GM12892 (cell line): Measurements from ENCODE around the gene IL1RN.

Source experiments
- DNase-seq: peaks from one replicate; pipeline ENCODE4 v3.0.0; 2011; ENCODE audit not compliant: insufficient read length
- FAIRE-seq: peaks from 2 replicates; lab custom pipeline; 2011; peaks lifted over from hg19 to GRCh38; lab: Jason Lieb, UNC
- POLR2A ChIP-seq: IDR thresholded peaks from 2 replicates; pipeline ENCODE4 v1.6.1; 2011; ENCODE audit warnings: low read depth, low read length, control low read depth
- POLR2AphosphoS5 ChIP-seq: IDR thresholded peaks from 2 replicates; pipeline ENCODE4 v1.6.1; 2011; ENCODE audit warnings: low read depth, low read length, control low read depth
- TAF1 ChIP-seq: IDR thresholded peaks from 2 replicates; pipeline ENCODE4 v1.6.1; 2011; ENCODE audit warnings: low read depth, mild to moderate bottlenecking, control low read depth, low read length, borderline replicate concordance

The IL1RN gene

DNA sequence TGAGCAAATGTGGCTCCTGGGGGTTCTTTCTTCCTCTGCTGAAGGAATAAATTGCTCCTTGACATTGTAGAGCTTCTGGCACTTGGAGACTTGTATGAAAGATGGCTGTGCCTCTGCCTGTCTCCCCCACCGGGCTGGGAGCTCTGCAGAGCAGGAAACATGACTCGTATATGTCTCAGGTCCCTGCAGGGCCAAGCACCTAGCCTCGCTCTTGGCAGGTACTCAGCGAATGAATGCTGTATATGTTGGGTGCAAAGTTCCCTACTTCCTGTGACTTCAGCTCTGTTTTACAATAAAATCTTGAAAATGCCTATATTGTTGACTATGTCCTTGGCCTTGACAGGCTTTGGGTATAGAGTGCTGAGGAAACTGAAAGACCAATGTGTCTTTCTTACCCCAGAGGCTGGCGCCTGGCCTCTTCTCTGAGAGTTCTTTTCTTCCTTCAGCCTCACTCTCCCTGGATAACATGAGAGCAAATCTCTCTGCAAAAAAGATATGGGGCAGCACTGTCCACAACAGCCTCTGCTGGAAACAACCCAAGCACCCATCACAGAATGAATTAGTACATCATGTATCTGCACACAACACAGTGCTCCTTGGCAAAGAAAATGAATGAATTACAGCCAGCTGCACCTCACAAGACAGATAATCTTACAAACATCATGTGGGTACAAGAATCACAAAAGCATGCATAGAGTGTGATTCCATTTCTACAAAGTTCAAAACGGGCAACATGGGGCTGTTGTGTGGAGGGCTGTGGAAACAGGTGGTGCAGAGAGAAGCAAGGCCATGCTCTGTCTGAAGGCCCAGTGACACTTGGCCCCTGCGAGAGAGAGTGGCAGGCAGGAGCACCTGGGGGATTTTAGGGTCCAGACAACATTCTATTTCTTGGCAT is 6.6 kb downstream of the IL1RN start:
- DNase-seq (no peak), FAIRE-seq (no peak)
- TF ChIP-seq POLR2A (no peak), TAF1 (no peak), POLR2AphosphoS5 (no peak)

GRCh38 chr2:113134717-113135116 is 7.3 kb downstream of the IL1RN start:
- TF ChIP-seq TAF1 (no peak), POLR2AphosphoS5 (no peak), POLR2A (no peak)
- DNase-seq (no peak), FAIRE-seq (no peak)

GRCh38 chr2:113135317-113135716 is 7.9 kb downstream of the IL1RN start:
- FAIRE-seq (no peak), DNase-seq (no peak)
- no peak for TF ChIP-seq POLR2AphosphoS5

GRCh38 chr2:113136828-113137775 is 9.7 kb downstream of the IL1RN start:
- DNase-seq (no peak), FAIRE-seq (peak; percentile 74)
- no peak for TF ChIP-seq TAF1
- TF ChIP-seq POLR2AphosphoS5 = no peak
- TF ChIP-seq POLR2A = no peak

GRCh38 chr2:113137827-113138226 is 10.4 kb downstream of the IL1RN start:
- DNase-seq = no peak
- TF ChIP-seq POLR2A (no peak), TAF1 (no peak), POLR2AphosphoS5 (no peak)
- FAIRE-seq = no peak

GRCh38 chr2:113138428-113139322 is 11.3 kb downstream of the IL1RN start:
- peak; percentile 57 for FAIRE-seq
- DNase-seq = no peak
- no peak for TF ChIP-seq POLR2A
- TF ChIP-seq POLR2AphosphoS5 = no peak
- no peak for TF ChIP-seq TAF1

DNA sequence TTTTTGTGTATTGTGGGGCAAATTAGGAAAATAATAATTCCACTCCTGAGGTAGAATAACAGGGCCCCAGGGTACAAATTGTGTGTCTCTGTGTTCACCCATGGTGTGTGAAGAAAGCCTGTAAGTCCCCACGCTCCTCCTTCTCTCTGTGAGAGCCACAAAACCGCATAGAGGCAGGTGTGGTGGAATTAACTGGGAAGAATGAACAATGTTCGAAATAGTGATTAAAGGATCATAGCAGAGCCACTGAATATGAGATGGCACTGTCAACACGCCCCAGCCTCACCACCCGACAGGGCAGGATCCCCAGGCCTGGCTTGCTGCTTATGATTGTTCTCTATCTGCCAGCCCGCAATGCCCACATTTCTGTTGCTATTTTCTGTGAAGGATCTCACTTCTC is 14.1 kb downstream of the IL1RN start:
- TF ChIP-seq POLR2A (no peak), POLR2AphosphoS5 (no peak), TAF1 (no peak)
- DNase-seq (no peak), FAIRE-seq (no peak)

- DNase-seq (no peak), FAIRE-seq (no peak)
- TF ChIP-seq POLR2A (no peak), TAF1 (no peak), POLR2AphosphoS5 (no peak)
These were observed 14.9 kb downstream of the IL1RN start for GRCh38 chr2:113142290-113142689.

GRCh38 chr2:113144259-113144658 is 16.9 kb downstream of the IL1RN start:
- no peak for FAIRE-seq
- no peak for TF ChIP-seq POLR2AphosphoS5
- no peak for TF ChIP-seq POLR2A
- TF ChIP-seq TAF1 = no peak
- DNase-seq = no peak

DNA sequence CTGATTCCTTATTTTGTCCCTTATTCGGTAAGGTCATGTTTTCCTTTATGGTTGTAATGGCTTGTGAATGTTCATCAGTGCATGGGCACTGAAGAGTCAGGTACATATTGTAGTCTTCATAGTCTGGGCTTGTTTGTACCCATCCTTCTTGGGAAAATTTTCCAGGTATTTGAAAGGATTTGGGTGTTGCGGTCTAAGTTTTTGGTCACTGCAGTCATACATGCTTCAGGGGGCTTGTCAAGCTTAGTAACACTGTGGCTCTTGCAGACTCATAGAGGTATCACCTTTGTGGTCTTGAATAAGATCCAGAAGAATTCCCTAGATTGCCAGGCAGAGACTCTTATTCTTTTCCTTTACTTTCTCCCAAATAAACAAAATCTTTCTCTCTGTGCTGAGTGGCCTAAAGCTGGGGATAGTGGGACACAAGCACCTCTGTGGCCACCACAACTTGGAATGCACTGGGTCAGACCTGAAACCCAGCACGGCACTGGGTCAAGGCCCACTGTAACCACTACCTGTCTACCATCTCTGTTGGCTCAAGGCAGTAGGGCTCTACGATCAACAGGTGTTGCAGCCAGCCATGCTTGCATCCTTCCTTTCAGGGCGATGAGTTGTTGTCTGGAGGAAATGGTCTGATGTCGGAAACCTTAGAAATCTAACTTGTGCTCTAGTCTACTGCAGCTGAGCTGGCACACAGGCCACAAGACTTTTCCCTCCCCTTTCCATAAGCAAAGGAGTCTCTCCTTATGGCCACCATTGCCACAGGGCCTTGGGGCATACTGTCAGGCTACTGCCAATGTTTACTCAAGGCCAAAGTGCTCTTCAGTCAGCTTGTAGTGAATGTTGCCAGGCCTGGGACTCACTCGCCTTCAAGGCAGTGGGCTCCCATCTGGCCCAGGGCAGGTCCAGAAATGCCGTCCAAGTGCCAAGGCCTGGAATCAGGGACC is 21.5 kb downstream of the IL1RN start:
- DNase-seq = no peak
- no peak for TF ChIP-seq POLR2AphosphoS5
- no peak for TF ChIP-seq TAF1
- no peak for TF ChIP-seq POLR2A
- FAIRE-seq = peak; percentile 42
